SIG-M5 (cell line): Measurements from ENCODE around the gene TMEM52.

ENCODE experiments used
- DNase-seq: peaks from one replicate; lab custom pipeline; 2025; lab: John Stamatoyannopoulos, UW

TMEM52 gene

GRCh38 chr1:1914971-1915692 is 3.9 kb downstream of the TMEM52 start, which contains the start of gene CALML6:
CALML6 (plus strand) TSS chr1:1915260; CDS start chr1:1915281, 21 bp downstream.
- DNase-seq: no peak

- no peak for DNase-seq
Measured at GRCh38 chr1:1914101-1914970, 4.7 kb downstream of the TMEM52 start.

GRCh38 chr1:1911350-1912041 is 7.6 kb downstream of the TMEM52 start:
- no peak for DNase-seq

- DNase-seq: no peak
Measured at GRCh38 chr1:1910651-1911331, 8.3 kb downstream of the TMEM52 start.

GRCh38 chr1:1910033-1910465 is 9.0 kb downstream of the TMEM52 start:
- no peak for DNase-seq

GRCh38 chr1:1908506-1908791 is 10.6 kb downstream of the TMEM52 start:
- DNase-seq: no peak

- DNase-seq: no peak
Measured at GRCh38 chr1:1907098-1907736, 11.9 kb downstream of the TMEM52 start.

GRCh38 chr1:1906185-1907097 is 12.6 kb downstream of the TMEM52 start:
- no peak for DNase-seq

- DNase-seq: no peak
Measured at GRCh38 chr1:1903224-1903623, 15.9 kb downstream of the TMEM52 start.

- no peak for DNase-seq
Measured at GRCh38 chr1:1901641-1902294, 17.3 kb downstream of the TMEM52 start.

GRCh38 chr1:1900883-1901640 is 18.0 kb downstream of the TMEM52 start:
- no peak for DNase-seq

GRCh38 chr1:1899967-1900327 is 19.1 kb downstream of the TMEM52 start:
- DNase-seq: no peak

- DNase-seq: no peak
Measured at GRCh38 chr1:1899266-1899966, 19.7 kb downstream of the TMEM52 start.

GRCh38 chr1:1898246-1898933 is 20.7 kb downstream of the TMEM52 start:
- DNase-seq: no peak

GRCh38 chr1:1895456-1896336 is 23.4 kb downstream of the TMEM52 start:
- no peak for DNase-seq

GRCh38 chr1:1895060-1895418 is 24.0 kb downstream of the TMEM52 start:
- no peak for DNase-seq

GRCh38 chr1:1894354-1895059 is 24.6 kb downstream of the TMEM52 start:
- no peak for DNase-seq
